SU-DHL-6 (cell line): ENCODE measurements around the gene RAB31.

Experiments used
- H2AFZ ChIP-seq: fragments of 200-600 bp; sonication (generic); 2 replicates; pipeline ENCODE4 v1.6.1; 2014; ENCODE audit warnings: low read depth, mild to moderate bottlenecking, moderate library complexity, mixed read lengths, antibody characterized with exemption, low read length; ENCODE audit not compliant: severe bottlenecking
- H3F3A ChIP-seq: fragments of 200-600 bp; shearing (Covaris generic); 2 replicates; pipeline ENCODE4 v1.6.0; 2016; ENCODE audit warnings: antibody characterized with exemption, mild to moderate bottlenecking; ENCODE audit not compliant: insufficient read depth
- H3K27ac ChIP-seq: fragments of 200-600 bp; sonication (generic); 2 replicates; pipeline ENCODE4 v1.5.1; 2016; ENCODE audit warnings: low read depth, mild to moderate bottlenecking, low read length, moderate library complexity, mixed read lengths
- H3K27me3 ChIP-seq: fragments of 200-600 bp; sonication (generic), shearing (Covaris generic); 2 replicates; pipeline ENCODE4 v1.6.0; 2014; ENCODE audit warnings: mild to moderate bottlenecking, low read length
- H3K36me3 ChIP-seq: fragments of 200-600 bp; sonication (generic); 2 replicates; pipeline ENCODE4 v1.6.1; 2014; ENCODE audit warnings: mild to moderate bottlenecking, low read length, mixed read lengths
- H3K4me2 ChIP-seq: fragments of 300-600, 200-600 bp; shearing (Covaris generic), sonication (generic); 2 replicates; pipeline ENCODE4 v1.6.0; 2014; ENCODE audit warnings: low read length, low read depth, mild to moderate bottlenecking; ENCODE audit not compliant: poor library complexity, severe bottlenecking
- H3K4me3 ChIP-seq: fragments of 200-600 bp; sonication (generic); 2 replicates; pipeline ENCODE4 v1.5.1; 2014; ENCODE audit warnings: antibody characterized with exemption, low read length, mild to moderate bottlenecking, mixed read lengths; ENCODE audit not compliant: insufficient read depth, poor library complexity, severe bottlenecking
- H3K79me2 ChIP-seq: fragments of 200-600 bp; sonication (generic); 2 replicates; pipeline ENCODE4 v1.6.1; 2014; ENCODE audit warnings: mild to moderate bottlenecking, low read length, moderate library complexity; ENCODE audit not compliant: insufficient read depth
- H3K9ac ChIP-seq: fragments of 200-600 bp; sonication (generic); 2 replicates; pipeline ENCODE4 v1.7.0; 2014; ENCODE audit warnings: mild to moderate bottlenecking, low read length
- H3K9me2 ChIP-seq: fragments of 200-600 bp; sonication (generic); replicated peaks from 2 replicates; pipeline ENCODE4 v1.6.1; 2014; ENCODE audit warnings: low read length; ENCODE audit not compliant: insufficient read depth
- H3K9me3 ChIP-seq: fragments of 200-600 bp; sonication (generic); 2 replicates; pipeline ENCODE4 v1.6.1; 2014; ENCODE audit warnings: low read length, mixed read lengths; ENCODE audit not compliant: insufficient read depth
- H4K20me1 ChIP-seq: fragments of 200-600 bp; sonication (generic); 2 replicates; pipeline ENCODE4 v1.6.1; 2014; ENCODE audit warnings: low read depth, mild to moderate bottlenecking, antibody characterized with exemption, low read length, moderate library complexity, mixed read lengths
- EZH2phosphoT487 ChIP-seq: fragments of 200-600 bp; sonication (generic), shearing (Covaris generic); conservative IDR thresholded peaks from 2 replicates; pipeline ENCODE4 v1.6.1; 2018; ENCODE audit warnings: mild to moderate bottlenecking, antibody characterized with exemption, low read length, moderate library complexity, mixed read lengths
- TF ChIP-seq, protein P1 (sequence below): fragments of 200-600 bp; sonication (generic); IDR thresholded peaks from one replicate; pipeline ENCODE4 v1.5.1; 2017; ENCODE audit warnings: antibody characterized with exemption, mild to moderate bottlenecking, low read length, moderate library complexity; ENCODE audit not compliant: insufficient read depth, poor library complexity, severe bottlenecking

Gene RAB31

DNA sequence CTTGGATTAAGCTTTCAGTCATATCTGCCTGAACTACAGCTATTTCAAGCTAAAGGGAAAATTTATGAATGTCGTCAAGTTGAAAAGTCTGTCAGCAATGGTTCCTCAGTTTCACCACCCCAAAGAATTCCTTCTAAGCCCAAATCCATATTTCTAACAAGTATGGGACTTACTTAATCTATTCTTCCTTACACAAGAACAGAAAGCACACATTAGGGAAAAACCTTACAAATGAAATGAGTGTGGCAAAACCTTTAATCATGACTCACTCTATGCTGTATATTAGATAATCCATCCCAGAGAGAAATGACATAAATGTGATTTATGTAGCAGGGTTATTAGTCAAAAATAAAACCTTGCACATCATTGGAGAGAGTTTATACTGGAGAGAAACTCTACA, 78.9 kb downstream of the RAB31 start:
- H3K4me2 ChIP-seq, result no peak overlapping the region
- no peaks in the 10 kb centered on the region for H3K9me3 ChIP-seq
- no peaks in the 10 kb centered on the region for H4K20me1 ChIP-seq
- no peaks in the 10 kb centered on the region for H3F3A ChIP-seq
- no peaks in the 10 kb centered on the region for H3K9me2 ChIP-seq
- no peak overlapping the region for H2AFZ ChIP-seq
- H3K9ac ChIP-seq, result no peak overlapping the region
- no peaks in the 10 kb centered on the region for H3K79me2 ChIP-seq
- TF ChIP-seq EZH2phosphoT487, result no peak
- TF ChIP-seq, protein P1, sequence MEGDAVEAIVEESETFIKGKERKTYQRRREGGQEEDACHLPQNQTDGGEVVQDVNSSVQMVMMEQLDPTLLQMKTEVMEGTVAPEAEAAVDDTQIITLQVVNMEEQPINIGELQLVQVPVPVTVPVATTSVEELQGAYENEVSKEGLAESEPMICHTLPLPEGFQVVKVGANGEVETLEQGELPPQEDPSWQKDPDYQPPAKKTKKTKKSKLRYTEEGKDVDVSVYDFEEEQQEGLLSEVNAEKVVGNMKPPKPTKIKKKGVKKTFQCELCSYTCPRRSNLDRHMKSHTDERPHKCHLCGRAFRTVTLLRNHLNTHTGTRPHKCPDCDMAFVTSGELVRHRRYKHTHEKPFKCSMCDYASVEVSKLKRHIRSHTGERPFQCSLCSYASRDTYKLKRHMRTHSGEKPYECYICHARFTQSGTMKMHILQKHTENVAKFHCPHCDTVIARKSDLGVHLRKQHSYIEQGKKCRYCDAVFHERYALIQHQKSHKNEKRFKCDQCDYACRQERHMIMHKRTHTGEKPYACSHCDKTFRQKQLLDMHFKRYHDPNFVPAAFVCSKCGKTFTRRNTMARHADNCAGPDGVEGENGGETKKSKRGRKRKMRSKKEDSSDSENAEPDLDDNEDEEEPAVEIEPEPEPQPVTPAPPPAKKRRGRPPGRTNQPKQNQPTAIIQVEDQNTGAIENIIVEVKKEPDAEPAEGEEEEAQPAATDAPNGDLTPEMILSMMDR, result no peak
- no peaks in the 10 kb centered on the region for H3K36me3 ChIP-seq
- no peak overlapping the region for H3K4me3 ChIP-seq
- H3K27ac ChIP-seq, result no peak overlapping the region
- no peaks in the 10 kb centered on the region for H3K27me3 ChIP-seq

DNA sequence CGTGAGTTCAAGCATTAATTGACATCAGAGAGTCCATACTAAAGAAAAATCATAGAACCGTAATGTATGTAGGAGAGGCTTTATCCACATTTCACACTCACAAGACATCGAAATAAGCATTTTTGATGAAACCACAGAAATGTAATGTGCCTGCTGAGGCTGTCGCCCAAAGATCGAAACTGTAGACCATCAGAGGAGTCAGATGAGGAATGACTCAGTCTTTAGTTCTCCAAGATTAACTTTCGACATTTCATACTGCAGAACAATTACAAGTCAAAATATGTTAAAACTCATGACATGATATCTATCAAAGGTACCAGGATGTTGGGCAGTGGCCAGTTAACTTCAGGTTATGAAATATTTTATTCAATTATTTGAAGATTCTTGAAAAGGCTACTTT, 79.6 kb downstream of the RAB31 start:
- TF ChIP-seq, protein P1, result no peak
- no peak for TF ChIP-seq EZH2phosphoT487
- no peak overlapping the region for H3K9ac ChIP-seq
- H3F3A ChIP-seq, result no peaks in the 10 kb centered on the region
- H3K27me3 ChIP-seq, result no peaks in the 10 kb centered on the region
- H3K79me2 ChIP-seq, result no peaks in the 10 kb centered on the region
- no peaks in the 10 kb centered on the region for H3K9me2 ChIP-seq
- H3K9me3 ChIP-seq, result no peaks in the 10 kb centered on the region
- no peak overlapping the region for H2AFZ ChIP-seq
- no peak overlapping the region for H3K4me2 ChIP-seq
- H4K20me1 ChIP-seq, result no peaks in the 10 kb centered on the region
- no peaks in the 10 kb centered on the region for H3K36me3 ChIP-seq
- H3K27ac ChIP-seq, result no peak overlapping the region
- no peak overlapping the region for H3K4me3 ChIP-seq

DNA sequence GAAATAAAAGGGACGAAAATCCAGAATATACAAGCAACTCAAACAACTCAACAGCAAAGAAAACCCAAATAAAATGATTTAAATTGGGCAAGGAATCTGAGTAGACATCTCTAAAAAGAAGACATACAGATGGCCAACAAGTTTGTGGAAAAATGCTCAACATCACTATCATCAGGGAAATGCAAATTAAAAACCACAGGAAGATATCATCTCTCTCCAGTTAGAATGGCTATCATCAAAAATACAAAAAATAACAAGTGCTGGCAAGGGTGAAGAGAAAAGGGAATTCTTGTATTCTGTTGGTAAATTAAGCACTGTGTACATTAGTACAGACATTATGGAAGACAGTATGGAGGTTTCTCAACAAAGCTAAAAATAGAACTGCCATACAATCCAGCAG, 80.0 kb downstream of the RAB31 start:
- Histone ChIP-seq H3K9ac (no peak overlapping the region), H3K36me3 (no peaks in the 10 kb centered on the region), H3K27ac (no peak overlapping the region), H3K27me3 (no peaks in the 10 kb centered on the region), H3K4me2 (no peak overlapping the region), H3F3A (no peaks in the 10 kb centered on the region), H2AFZ (no peak overlapping the region), H3K4me3 (no peak overlapping the region), H4K20me1 (no peaks in the 10 kb centered on the region), H3K9me3 (no peaks in the 10 kb centered on the region), H3K79me2 (no peaks in the 10 kb centered on the region), H3K9me2 (no peaks in the 10 kb centered on the region)
- TF ChIP-seq, protein P1, result no peak
- TF ChIP-seq EZH2phosphoT487, result no peak
